Inferior parietal cortex (tissue), 1 donor: ENCODE results near the gene TIGD2.
"Not testable (repeated sequence)": the region's sequence is repeated elsewhere in the genome, so short reads cannot be mapped to it uniquely, and the experiment has no call there.

Source experiments
- DNase-seq: peaks from one replicate; pipeline ENCODE4 v3.0.0-alpha.2; 2016; ENCODE audit errors: extremely low spot score

The TIGD2 gene

GRCh38 chr4:89119166-89119565, 7.8 kb downstream of the TIGD2 start:
- no peak for DNase-seq

GRCh38 chr4:89119836-89120235, 8.5 kb downstream of the TIGD2 start:
- DNase-seq: no peak

- no peak for DNase-seq
These were observed 10.2 kb downstream of the TIGD2 start for GRCh38 chr4:89121387-89122068.

- DNase-seq: no peak
These were observed 12.1 kb downstream of the TIGD2 start for GRCh38 chr4:89123451-89123851.

GRCh38 chr4:89125901-89126782, 14.8 kb downstream of the TIGD2 start:
- DNase-seq: no peak

GRCh38 chr4:89129080-89129640, 17.8 kb downstream of the TIGD2 start:
- no peak for DNase-seq

GRCh38 chr4:89134775-89135319, 23.5 kb downstream of the TIGD2 start:
- peak; percentile 56 for DNase-seq

GRCh38 chr4:89136525-89136924, 25.2 kb downstream of the TIGD2 start:
- DNase-seq: no peak

GRCh38 chr4:89137231-89137630, 25.9 kb downstream of the TIGD2 start:
- DNase-seq: no peak

GRCh38 chr4:89137695-89138094, 26.4 kb downstream of the TIGD2 start:
- DNase-seq: no peak

GRCh38 chr4:89140168-89140759, 28.9 kb downstream of the TIGD2 start:
- DNase-seq: no peak

GRCh38 chr4:89142691-89143669, 31.6 kb downstream of the TIGD2 start:
- no peak for DNase-seq

- DNase-seq: not testable (repeated sequence)
These were observed 33.3 kb downstream of the TIGD2 start for GRCh38 chr4:89144652-89145051.

- no peak for DNase-seq
These were observed 34.9 kb downstream of the TIGD2 start for GRCh38 chr4:89146196-89146595.

GRCh38 chr4:89152972-89153371, 41.6 kb downstream of the TIGD2 start:
- no peak for DNase-seq

GRCh38 chr4:89156174-89156914, 45.0 kb downstream of the TIGD2 start:
- no peak for DNase-seq

- no peak for DNase-seq
These were observed 46.2 kb downstream of the TIGD2 start for GRCh38 chr4:89157488-89158024.

GRCh38 chr4:89158884-89159503, 47.7 kb downstream of the TIGD2 start:
- DNase-seq: peak; percentile 83

GRCh38 chr4:89160806-89161205, 49.5 kb downstream of the TIGD2 start:
- DNase-seq: no peak
